Prostate gland (tissue), 2 donors: Measurements from ENCODE around the gene ANKAR.

Experiments used
- CTCF ChIP-seq, 4 experiments: fragments of 200-600 bp in 2 of 4; fragments of 450-650 bp in 2 of 4; sonication (generic) in 2 of 4; IDR thresholded peaks; 1 replicate in 3 of 4; 2 replicates in 1 of 4; pipeline ENCODE4 v1.5.1; 2016 to 2019; ENCODE audit warnings: antibody characterized with exemption in 4 of 4, mild to moderate bottlenecking in 2 of 4, moderate library complexity in 2 of 4
- POLR2A ChIP-seq: fragments of 450-650 bp; IDR thresholded peaks from one replicate; pipeline ENCODE4 v1.6.1; 2016; ENCODE audit warnings: antibody characterized with exemption, mild to moderate bottlenecking

GRCh38 chr2:189700681-189701080 is 26.2 kb downstream of the ANKAR start:
- TF ChIP-seq CTCF (IDR thresholded peaks at IDR 0.05) = no peak
- TF ChIP-seq POLR2A = no peak
